ENCODE measurements around the gene RGS14. TPM values are rescaled to one million over a fixed set of nuclear protein-coding genes. Genes with fewer than 3 reads are reported as not detected.

The RGS14 gene
- polyA plus RNA-seq, 4 donors, result 12.8 to 31.3 (median 20.6) TPM

DNA sequence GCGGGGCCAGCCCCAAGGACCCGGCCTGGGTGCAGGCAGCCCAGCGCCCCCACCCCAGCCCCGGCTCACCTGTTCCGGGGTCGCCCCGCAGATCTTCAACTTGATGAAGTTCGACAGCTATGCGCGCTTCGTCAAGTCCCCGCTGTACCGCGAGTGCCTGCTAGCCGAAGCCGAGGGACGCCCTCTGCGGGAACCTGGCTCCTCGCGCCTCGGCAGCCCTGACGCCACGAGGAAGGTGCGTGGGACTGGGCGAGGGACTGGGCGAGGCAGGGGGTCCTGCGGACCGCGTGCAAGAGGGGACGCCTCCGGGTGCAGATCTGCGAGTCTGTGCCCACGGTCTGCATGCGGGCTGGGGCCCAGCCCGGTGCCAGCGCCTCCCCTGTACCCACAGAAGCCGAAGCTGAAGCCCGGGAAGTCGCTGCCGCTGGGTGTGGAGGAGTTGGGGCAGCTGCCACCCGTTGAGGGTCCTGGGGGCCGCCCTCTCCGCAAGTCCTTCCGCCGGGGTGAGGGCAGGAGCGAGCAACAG, 9.7 kb downstream of the RGS14 start:
- Histone ChIP-seq H3K4me1 (ENCODE audit: control insufficient read depth in 3 of 3, insufficient read depth in 2 of 3, low read depth in 1 of 3, low read length in 2 of 3) (peaks cover 3 to 41% (median 5%) of the 10 kb centered on the region in 3 donors), H3K27me3 (ENCODE audit: control insufficient read depth in 3 of 3, insufficient read depth in 3 of 3, low read length in 3 of 3) (no peaks in the 10 kb centered on the region), H3K36me3 (ENCODE audit: control insufficient read depth in 3 of 3, insufficient read depth in 2 of 3, low read depth in 1 of 3, low read length in 3 of 3) (peaks cover 0 to 12% (median 0%) of the 10 kb centered on the region in 3 donors), H3K9me3 (ENCODE audit: control insufficient read depth in 2 of 2, insufficient read depth in 1 of 2, low read depth in 1 of 2, low read length in 1 of 2) (no peaks in the 10 kb centered on the region), H3K4me3 (ENCODE audit: low read depth in 1 of 3, low read length in 3 of 3) (peak overlapping the region in 2 of 3 donors; percentile 34 to 58), H3K27ac (ENCODE audit: low read depth in 1 of 3, low read length in 2 of 3) (peak overlapping the region in 1 of 3 donors; percentile 20)
- 36 to 41% (median 38%) methylated on average over 22 to 46 of the region's 46 CpGs for WGBS, 3 donors
- DNase-seq (no peak), FAIRE-seq (no peak)

DNA sequence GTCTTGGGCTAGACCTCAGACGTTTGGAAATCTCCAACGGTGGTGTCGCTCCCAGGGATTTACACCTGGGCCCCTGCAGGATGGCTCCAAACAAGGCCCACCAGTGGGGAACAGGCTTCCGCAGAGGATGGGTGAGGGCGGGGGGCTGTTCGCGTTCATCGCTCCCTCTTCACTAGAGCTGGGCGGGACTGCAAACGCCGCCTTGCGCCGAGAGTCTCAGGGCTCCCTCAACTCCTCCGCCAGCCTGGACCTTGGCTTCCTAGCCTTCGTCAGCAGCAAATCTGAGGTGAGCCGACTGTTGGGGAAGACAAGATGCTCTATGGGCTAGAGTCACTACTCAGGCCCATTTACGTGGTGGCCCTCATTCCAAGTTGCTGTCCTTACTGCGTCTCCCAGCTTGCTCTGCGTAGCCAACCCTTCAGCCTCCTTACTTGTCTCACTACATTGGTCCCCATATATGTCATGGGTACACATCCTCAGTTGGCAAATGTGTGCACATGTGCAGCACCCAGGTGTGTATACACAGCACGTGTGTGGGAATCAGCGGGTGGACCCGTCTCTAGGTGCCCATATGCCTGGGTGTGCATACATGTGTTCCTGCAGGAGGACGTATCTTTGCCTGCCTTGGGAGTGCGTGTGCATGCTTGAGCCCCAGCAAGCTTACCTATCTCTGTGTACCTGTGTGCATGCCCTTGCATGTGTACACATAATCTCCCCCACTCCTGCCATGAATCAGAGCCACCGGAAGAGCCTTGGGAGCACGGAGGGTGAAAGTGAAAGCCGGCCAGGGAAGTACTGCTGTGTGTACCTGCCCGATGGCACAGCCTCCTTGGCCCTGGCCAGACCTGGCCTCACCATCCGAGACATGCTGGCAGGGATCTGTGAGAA, 10.5 kb downstream of the RGS14 start:
- H3K4me1 ChIP-seq (ENCODE audit: control insufficient read depth in 3 of 3, insufficient read depth in 2 of 3, low read depth in 1 of 3, low read length in 2 of 3), result peaks cover 3 to 36% (median 5%) of the 10 kb centered on the region in 3 donors
- FAIRE-seq (no peak), DNase-seq (peak in 1 of 2 donors; percentile 78)
- H3K27me3 ChIP-seq (ENCODE audit: control insufficient read depth in 3 of 3, insufficient read depth in 3 of 3, low read length in 3 of 3), result no peaks in the 10 kb centered on the region
- WGBS, 3 donors, result 73 to 84% (median 80%) methylated on average over 28 to 29 of the region's 29 CpGs
- peak overlapping the region in 1 of 3 donors; percentile 16 for H3K27ac ChIP-seq (ENCODE audit: low read depth in 1 of 3, low read length in 2 of 3)
- H3K9me3 ChIP-seq (ENCODE audit: control insufficient read depth in 2 of 2, insufficient read depth in 1 of 2, low read depth in 1 of 2, low read length in 1 of 2), result no peaks in the 10 kb centered on the region
- H3K36me3 ChIP-seq (ENCODE audit: control insufficient read depth in 3 of 3, insufficient read depth in 2 of 3, low read depth in 1 of 3, low read length in 3 of 3), result peaks cover 0 to 13% (median 0%) of the 10 kb centered on the region in 3 donors
- H3K4me3 ChIP-seq (ENCODE audit: low read depth in 1 of 3, low read length in 3 of 3), result no peak overlapping the region

DNA sequence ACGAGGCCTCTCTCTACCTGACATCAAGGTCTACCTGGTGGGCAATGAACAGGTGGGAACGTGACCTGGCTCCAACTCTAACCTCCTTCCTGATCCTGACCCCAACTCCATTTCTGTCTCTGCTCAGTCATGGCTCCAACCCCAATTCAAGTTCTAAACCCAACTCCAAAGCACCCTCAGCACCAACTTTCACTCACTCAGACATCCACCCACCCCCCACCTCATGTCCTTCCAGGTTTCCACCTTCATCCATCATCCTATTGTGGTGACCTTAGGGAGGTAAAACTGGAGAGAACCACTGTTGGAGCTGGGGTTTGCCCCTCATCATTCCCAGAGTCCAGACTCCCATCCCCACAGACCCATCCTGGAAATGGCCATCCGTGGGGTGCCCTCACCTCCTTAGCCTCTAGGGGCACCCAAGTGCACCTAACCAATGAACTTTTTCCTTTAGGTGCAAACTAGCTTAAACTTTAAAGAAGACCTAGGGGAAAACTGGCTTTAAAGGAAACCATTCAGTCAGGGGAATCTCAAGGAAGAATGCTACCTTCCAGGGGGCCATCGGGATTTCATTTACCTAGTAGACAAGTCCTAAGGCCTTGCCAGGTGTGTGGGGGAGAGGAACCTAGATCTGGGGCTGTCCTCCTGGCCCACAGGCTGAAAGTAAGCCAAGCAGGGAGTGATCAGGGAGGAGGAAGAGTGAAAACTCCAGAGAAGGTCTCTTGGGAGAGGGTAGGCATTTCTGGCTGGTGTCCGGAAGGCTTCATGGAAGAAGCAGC, 11.3 kb downstream of the RGS14 start:
- FAIRE-seq, result no peak
- peak; percentile 47 to 57 for DNase-seq
- Histone ChIP-seq H3K27ac (ENCODE audit: low read depth in 1 of 3, low read length in 2 of 3) (peak overlapping the region in 1 of 3 donors; percentile 16), H3K9me3 (ENCODE audit: control insufficient read depth in 2 of 2, insufficient read depth in 1 of 2, low read depth in 1 of 2, low read length in 1 of 2) (no peaks in the 10 kb centered on the region), H3K27me3 (ENCODE audit: control insufficient read depth in 3 of 3, insufficient read depth in 3 of 3, low read length in 3 of 3) (no peaks in the 10 kb centered on the region), H3K4me1 (ENCODE audit: control insufficient read depth in 3 of 3, insufficient read depth in 2 of 3, low read depth in 1 of 3, low read length in 2 of 3) (peaks cover 2 to 33% (median 5%) of the 10 kb centered on the region in 3 donors), H3K36me3 (ENCODE audit: control insufficient read depth in 3 of 3, insufficient read depth in 2 of 3, low read depth in 1 of 3, low read length in 3 of 3) (peaks cover 0 to 16% (median 0%) of the 10 kb centered on the region in 3 donors), H3K4me3 (ENCODE audit: low read depth in 1 of 3, low read length in 3 of 3) (no peak overlapping the region)
- 60 to 69% (median 61%) methylated on average over 5 of the region's 5 CpGs for WGBS, 3 donors

DNA sequence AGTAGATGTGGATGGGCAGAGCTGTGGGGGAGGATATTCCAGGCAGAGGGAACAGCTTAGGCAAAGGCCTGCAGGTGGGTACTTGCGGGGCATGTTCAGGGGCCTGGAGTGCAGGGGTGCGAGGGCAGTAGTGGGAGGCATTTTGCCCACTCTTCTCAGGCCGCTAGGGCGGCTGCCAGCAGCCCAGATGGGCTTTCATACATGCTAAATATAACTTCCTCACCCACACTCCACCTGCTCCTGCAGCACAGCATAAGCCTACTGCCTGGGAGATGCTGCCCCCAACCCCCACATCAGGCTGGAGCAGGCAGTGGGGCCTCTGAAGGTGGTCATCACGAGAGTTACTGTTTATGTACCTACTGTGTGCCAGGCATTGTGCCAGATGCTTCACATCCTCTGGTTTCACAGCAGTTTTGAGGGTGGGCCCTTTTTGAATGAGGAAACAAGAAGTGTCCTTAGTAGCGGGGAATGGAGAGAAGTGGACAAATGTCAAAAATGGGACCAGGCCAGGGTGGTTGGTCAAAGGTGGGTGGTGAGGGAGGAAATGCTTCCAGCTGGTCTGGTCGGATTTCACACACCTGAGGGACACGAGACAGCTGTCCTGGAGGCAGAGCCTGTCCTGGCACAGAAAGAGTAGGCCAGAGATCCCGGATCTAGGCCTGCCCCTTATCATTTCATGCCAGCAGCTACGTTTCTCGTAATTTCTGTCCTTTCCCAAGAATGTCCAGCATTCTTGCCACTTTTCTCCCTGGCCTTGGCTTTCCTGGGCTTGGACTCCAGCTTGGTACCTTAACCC, 12.1 kb downstream of the RGS14 start:
- no peak for FAIRE-seq
- Histone ChIP-seq H3K36me3 (ENCODE audit: control insufficient read depth in 3 of 3, insufficient read depth in 2 of 3, low read depth in 1 of 3, low read length in 3 of 3) (peaks cover 0 to 16% (median 0%) of the 10 kb centered on the region in 3 donors), H3K9me3 (ENCODE audit: control insufficient read depth in 2 of 2, insufficient read depth in 1 of 2, low read depth in 1 of 2, low read length in 1 of 2) (no peaks in the 10 kb centered on the region), H3K27ac (ENCODE audit: low read depth in 1 of 3, low read length in 2 of 3) (no peak overlapping the region), H3K4me3 (ENCODE audit: low read depth in 1 of 3, low read length in 3 of 3) (no peak overlapping the region), H3K4me1 (ENCODE audit: control insufficient read depth in 3 of 3, insufficient read depth in 2 of 3, low read depth in 1 of 3, low read length in 2 of 3) (peaks cover 0 to 33% (median 2%) of the 10 kb centered on the region in 3 donors), H3K27me3 (ENCODE audit: control insufficient read depth in 3 of 3, insufficient read depth in 3 of 3, low read length in 3 of 3) (no peaks in the 10 kb centered on the region)
- DNase-seq, result no peak
- WGBS, 3 donors, result 66 to 77% (median 76%) methylated on average over 10 to 11 of the region's 11 CpGs

DNA sequence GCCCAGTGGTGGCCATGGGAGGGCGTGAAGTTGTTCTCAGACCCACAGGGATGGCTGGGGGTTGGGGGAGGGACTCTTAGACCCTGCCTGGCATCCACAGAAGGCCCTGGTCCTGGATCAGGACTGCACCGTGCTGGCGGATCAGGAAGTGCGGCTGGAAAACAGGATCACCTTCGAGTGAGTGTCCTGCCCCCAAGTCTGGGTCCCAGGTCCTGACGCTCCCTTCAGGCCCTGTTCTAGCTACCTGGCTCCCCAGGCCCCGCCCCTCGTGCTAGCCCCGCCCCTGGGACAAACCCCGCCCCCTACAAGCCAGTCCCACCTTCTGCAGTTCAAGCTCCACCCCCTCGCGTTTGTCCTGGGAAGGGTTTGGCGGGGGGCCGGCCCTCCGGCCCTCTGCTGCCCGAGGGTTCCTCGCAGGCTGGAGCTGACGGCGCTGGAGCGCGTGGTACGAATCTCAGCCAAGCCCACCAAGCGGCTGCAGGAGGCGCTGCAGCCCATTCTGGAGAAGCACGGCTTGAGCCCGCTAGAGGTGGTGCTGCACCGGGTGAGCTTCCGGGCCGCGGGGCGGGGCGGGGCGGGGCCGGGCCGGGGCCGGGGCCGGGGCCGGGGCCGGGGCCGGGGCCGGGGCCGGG, 12.9 kb downstream of the RGS14 start:
- WGBS, 3 donors, result 11 to 27% (median 18%) methylated on average over 27 to 42 of the region's 42 CpGs
- H3K4me3 ChIP-seq (ENCODE audit: low read depth in 1 of 3, low read length in 3 of 3), result peak overlapping the region; percentile 25 to 60 (median 45)
- DNase-seq (peak; percentile 86 to 94), FAIRE-seq (no peak)
- peaks cover 0 to 33% (median 2%) of the 10 kb centered on the region in 3 donors for H3K4me1 ChIP-seq (ENCODE audit: control insufficient read depth in 3 of 3, insufficient read depth in 2 of 3, low read depth in 1 of 3, low read length in 2 of 3)
- no peaks in the 10 kb centered on the region for H3K9me3 ChIP-seq (ENCODE audit: control insufficient read depth in 2 of 2, insufficient read depth in 1 of 2, low read depth in 1 of 2, low read length in 1 of 2)
- no peaks in the 10 kb centered on the region for H3K27me3 ChIP-seq (ENCODE audit: control insufficient read depth in 3 of 3, insufficient read depth in 3 of 3, low read length in 3 of 3)
- peaks cover 0 to 16% (median 0%) of the 10 kb centered on the region in 3 donors for H3K36me3 ChIP-seq (ENCODE audit: control insufficient read depth in 3 of 3, insufficient read depth in 2 of 3, low read depth in 1 of 3, low read length in 3 of 3)
- peak overlapping the region in 1 of 3 donors; percentile 81 for H3K27ac ChIP-seq (ENCODE audit: low read depth in 1 of 3, low read length in 2 of 3)

DNA sequence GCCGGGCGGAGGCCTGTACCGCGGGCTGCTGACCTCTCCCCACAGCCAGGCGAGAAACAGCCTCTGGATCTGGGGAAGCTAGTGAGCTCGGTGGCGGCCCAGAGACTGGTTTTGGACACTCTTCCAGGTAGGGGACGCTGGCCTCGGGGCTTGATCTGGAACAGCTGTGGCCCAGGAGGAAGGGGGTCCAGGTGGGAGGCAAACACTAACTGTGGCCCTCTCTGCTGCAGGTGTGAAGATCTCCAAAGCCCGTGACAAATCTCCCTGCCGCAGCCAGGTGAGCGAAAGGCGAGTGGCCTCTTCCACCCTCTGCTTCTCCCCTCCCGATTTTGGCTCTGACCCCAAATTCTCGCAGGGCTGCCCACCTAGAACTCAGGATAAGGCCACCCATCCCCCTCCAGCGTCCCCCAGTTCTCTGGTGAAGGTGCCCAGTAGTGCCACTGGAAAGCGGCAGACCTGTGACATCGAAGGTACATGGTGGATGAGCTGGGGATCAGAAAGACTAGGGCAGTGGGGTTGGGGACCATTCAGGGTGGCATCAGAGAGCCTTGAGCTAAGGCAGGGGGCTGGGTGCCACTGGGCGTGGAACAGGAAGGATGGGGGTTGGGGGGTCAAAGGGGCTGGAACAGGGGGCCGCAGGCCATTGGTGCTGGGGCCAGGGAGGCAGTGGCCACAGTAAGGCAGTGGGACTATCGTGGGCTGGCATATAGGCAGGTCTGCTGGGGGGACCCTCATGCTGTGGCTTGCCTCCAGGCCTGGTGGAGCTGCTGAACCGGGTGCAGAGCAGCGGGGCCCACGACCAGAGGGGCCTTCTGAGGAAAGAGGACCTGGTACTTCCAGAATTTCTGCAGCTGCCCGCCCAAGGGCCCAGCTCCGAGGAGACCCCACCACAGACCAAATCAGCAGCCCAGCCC, 13.7 kb downstream of the RGS14 start:
- DNase-seq (no peak), FAIRE-seq (no peak)
- peaks cover 0 to 16% (median 0%) of the 10 kb centered on the region in 3 donors for H3K36me3 ChIP-seq (ENCODE audit: control insufficient read depth in 3 of 3, insufficient read depth in 2 of 3, low read depth in 1 of 3, low read length in 3 of 3)
- H3K9me3 ChIP-seq (ENCODE audit: control insufficient read depth in 2 of 2, insufficient read depth in 1 of 2, low read depth in 1 of 2, low read length in 1 of 2), result no peaks in the 10 kb centered on the region
- peak overlapping the region in 2 of 3 donors; percentile 45 to 60 for H3K4me3 ChIP-seq (ENCODE audit: low read depth in 1 of 3, low read length in 3 of 3)
- 45 to 68% (median 64%) methylated on average over 20 to 26 of the region's 26 CpGs for WGBS, 3 donors
- no peaks in the 10 kb centered on the region for H3K27me3 ChIP-seq (ENCODE audit: control insufficient read depth in 3 of 3, insufficient read depth in 3 of 3, low read length in 3 of 3)
- peak overlapping the region; percentile 14 to 81 (median 65) for H3K27ac ChIP-seq (ENCODE audit: low read depth in 1 of 3, low read length in 2 of 3)
- peaks cover 0 to 25% (median 2%) of the 10 kb centered on the region in 3 donors for H3K4me1 ChIP-seq (ENCODE audit: control insufficient read depth in 3 of 3, insufficient read depth in 2 of 3, low read depth in 1 of 3, low read length in 2 of 3)

Data from small intestine (tissue), 7 donors.